Measurements from ENCODE around the gene CCBE1. TPM values are rescaled to one million over a fixed set of nuclear protein-coding genes. Genes with fewer than 3 reads are reported as not detected.

CCBE1 gene
- total and polyA plus RNA-seq, 2 of the 4 experiments (the other 2 are of a cell fraction), result 64.8 to 148 TPM

DNA sequence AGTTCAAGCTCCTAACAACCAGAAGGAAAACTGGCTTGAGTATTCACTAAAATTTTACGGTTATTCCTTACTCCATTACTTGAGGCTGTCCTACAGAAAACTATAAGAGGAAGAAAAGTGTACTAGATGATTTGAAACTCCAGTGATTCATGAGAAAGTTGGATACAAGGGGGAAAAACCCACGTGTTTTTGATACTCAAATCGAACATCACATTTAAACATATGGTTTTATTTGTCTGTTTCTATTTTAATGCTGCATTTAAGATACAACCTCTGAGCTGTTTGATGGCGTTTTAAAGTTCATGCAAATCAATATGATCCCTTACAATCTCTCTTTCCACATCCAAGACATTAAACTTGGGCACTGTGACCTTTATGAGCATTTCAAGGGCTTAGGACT is 213.1 kb downstream of the CCBE1 start:
- intact Hi-C loops (cut with micrococcal nuclease) (loop anchor here (2.0 to 10.0 kb wide), 2 partner anchors 19 to 121 kb away; no protein-coding TSS in a partner anchor), dilution Hi-C loops (cut with HindIII; ENCODE audit: low sequenced_read_pairs, unreplicated experiment) (no loop called here), in situ Hi-C loops (cut with MboI; ENCODE audit: low sequenced_read_pairs) (no loop called here)
- Histone ChIP-seq H3K4me1 (ENCODE audit: control insufficient read depth, insufficient read depth, low read length) (peaks cover 9% of the 10 kb centered on the region), H3K9me3 (ENCODE audit: control insufficient read depth, insufficient read depth, low read length) (no peaks in the 10 kb centered on the region), H3K4me2 (ENCODE audit: low read depth, low read length) (peak overlapping the region; percentile 16; the same call in 1 of the 2 replicates), H3K4ac (ENCODE audit: low read depth, low read length) (no peak overlapping the region), H2AK5ac (ENCODE audit: low read depth, low read length) (no peak overlapping the region), H3K4me3 (ENCODE audit: insufficient read depth, low read depth, low read length) (no peak overlapping the region), H2AFZ (replicated peaks; ENCODE audit: low read length, poor library complexity) (no peak overlapping the region), H2BK120ac (ENCODE audit: low read depth, low read length) (peak overlapping the region; percentile 44; the same call in 1 of the 2 replicates), H4K5ac (ENCODE audit: low read depth, low read length) (0 out of 2 replicates have a peak overlapping the region, but pooled peaks have one; percentile 30), H2AK9ac (replicated peaks; ENCODE audit: low read depth, low read length, poor library complexity) (no peak overlapping the region), H3K14ac (replicated peaks; ENCODE audit: low read depth, low read length) (no peak overlapping the region), H3K9me1 (ENCODE audit: insufficient read depth, low read length) (peaks cover 9% of the 10 kb centered on the region), H4K91ac (ENCODE audit: insufficient read depth, low read depth, low read length) (no peak overlapping the region), H2BK5ac (ENCODE audit: low read depth, low read length, poor library complexity, severe bottlenecking) (no peak overlapping the region), H2BK15ac (ENCODE audit: low read depth, low read length) (no peak overlapping the region), H2BK20ac (ENCODE audit: low read depth, low read length) (0 out of 2 replicates have a peak overlapping the region, but pooled peaks have one; percentile 12), H3K23ac (ENCODE audit: low read depth, low read length) (no peak overlapping the region; the same call in 1 of the 2 replicates), H3K18ac (ENCODE audit: low read depth, low read length) (peak overlapping the region; percentile 89), H4K20me1 (ENCODE audit: insufficient read depth, low read length) (peaks cover 14% of the 10 kb centered on the region; the same call in 1 of the 2 replicates), H3K36me3 (ENCODE audit: control insufficient read depth, insufficient read depth, low read length) (no peaks in the 10 kb centered on the region), H3K9ac (ENCODE audit: low read depth, low read length) (no peak overlapping the region), H3K27me3 (ENCODE audit: control insufficient read depth, insufficient read depth, low read length) (no peaks in the 10 kb centered on the region), H3K79me1 (ENCODE audit: low read depth in 1 of 2, low read length in 2 of 2) (peaks cover 8 to 29% of the 10 kb centered on the region in 2 experiments; a peak in 3 of 4 replicates), H3K27ac (ENCODE audit: insufficient read depth, low read length) (peak overlapping the region; percentile 48; the same call in 1 of the 2 replicates), H3K56ac (ENCODE audit: extremely low read depth, insufficient read depth, low read length) (no peak overlapping the region), H4K8ac (ENCODE audit: low read depth in 2 of 2, low read length in 2 of 2) (0 out of 4 replicates have a peak overlapping the region, but pooled peaks of 1 of the 2 experiments have one; percentile 33)
- DNase-seq (no peak), ATAC-seq (ENCODE audit: low read depth) (no peak)
- no CpG with 5 or more reads among the region's 4 CpGs for WGBS, 2 experiments (ENCODE audit: extremely low coverage in 2 of 2, insufficient read length in 1 of 2)
- no peak for TF ChIP-seq NFE2L2 (IDR thresholded peaks at IDR 0.05; ENCODE audit: low read depth, low read length)
- no peak for TF ChIP-seq MAFK (IDR thresholded peaks at IDR 0.05; ENCODE audit: low read depth, low read length)
- no peak for TF ChIP-seq MXI1 (IDR thresholded peaks at IDR 0.05; ENCODE audit: borderline replicate concordance, low read depth, low read length)
- no peak for TF ChIP-seq FOS (IDR thresholded peaks at IDR 0.05; ENCODE audit: low read depth, low read length)
- no peak for TF ChIP-seq RAD21 (IDR thresholded peaks at IDR 0.05; ENCODE audit: low read length)
- no peak for TF ChIP-seq SMC3 (IDR thresholded peaks at IDR 0.05; ENCODE audit: low read depth, low read length)
- TF ChIP-seq, protein P1, sequence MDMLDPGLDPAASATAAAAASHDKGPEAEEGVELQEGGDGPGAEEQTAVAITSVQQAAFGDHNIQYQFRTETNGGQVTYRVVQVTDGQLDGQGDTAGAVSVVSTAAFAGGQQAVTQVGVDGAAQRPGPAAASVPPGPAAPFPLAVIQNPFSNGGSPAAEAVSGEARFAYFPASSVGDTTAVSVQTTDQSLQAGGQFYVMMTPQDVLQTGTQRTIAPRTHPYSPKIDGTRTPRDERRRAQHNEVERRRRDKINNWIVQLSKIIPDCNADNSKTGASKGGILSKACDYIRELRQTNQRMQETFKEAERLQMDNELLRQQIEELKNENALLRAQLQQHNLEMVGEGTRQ (IDR thresholded peaks at IDR 0.05; ENCODE audit: low read depth, low read length), result no peak
- no peak for TF ChIP-seq MAZ (IDR thresholded peaks at IDR 0.05; ENCODE audit: borderline replicate concordance, low read depth, low read length)
- no peak for TF ChIP-seq POLR2A (IDR thresholded peaks at IDR 0.05; ENCODE audit: low read depth, low read length)
- no peak for TF ChIP-seq RCOR1 (IDR thresholded peaks at IDR 0.05; ENCODE audit: insufficient replicate concordance, low read length)
- TF ChIP-seq RFX5 (IDR thresholded peaks at IDR 0.05; ENCODE audit: low read depth, low read length), result no peak
- no peak for TF ChIP-seq CEBPB (IDR thresholded peaks at IDR 0.05; ENCODE audit: low read depth, low read length)
- no peak for TF ChIP-seq BHLHE40 (IDR thresholded peaks at IDR 0.05; ENCODE audit: low read depth, low read length)
- TF ChIP-seq, protein P2, sequence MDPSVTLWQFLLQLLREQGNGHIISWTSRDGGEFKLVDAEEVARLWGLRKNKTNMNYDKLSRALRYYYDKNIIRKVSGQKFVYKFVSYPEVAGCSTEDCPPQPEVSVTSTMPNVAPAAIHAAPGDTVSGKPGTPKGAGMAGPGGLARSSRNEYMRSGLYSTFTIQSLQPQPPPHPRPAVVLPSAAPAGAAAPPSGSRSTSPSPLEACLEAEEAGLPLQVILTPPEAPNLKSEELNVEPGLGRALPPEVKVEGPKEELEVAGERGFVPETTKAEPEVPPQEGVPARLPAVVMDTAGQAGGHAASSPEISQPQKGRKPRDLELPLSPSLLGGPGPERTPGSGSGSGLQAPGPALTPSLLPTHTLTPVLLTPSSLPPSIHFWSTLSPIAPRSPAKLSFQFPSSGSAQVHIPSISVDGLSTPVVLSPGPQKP (IDR thresholded peaks at IDR 0.05; ENCODE audit: borderline replicate concordance, low read depth, low read length), result no peak
- ChIA-PET POLR2A (ENCODE audit: unreplicated experiment) (no interaction called here), CTCF (interaction anchor here (1.2 kb wide), 1 partner anchor 13 kb away, joined by 4 read pairs; no protein-coding TSS in a partner anchor)
- BruUV-seq (replicated peaks), result no TSS peak

Measured in IMR-90 (cell line).